Fibroblast of pulmonary artery (primary cell): ENCODE results near the gene SP140L.

Experiments
- DNase-seq: peaks from one replicate; pipeline ENCODE4 v3.0.0-alpha.2; 2010; ENCODE audit warnings: low read depth
- H3K4me3 ChIP-seq: replicated peaks from 2 replicates; pipeline ENCODE4 v1.5.1; 2011; ENCODE audit warnings: low read depth, mild to moderate bottlenecking, control low read depth, low read length, moderate library complexity
- CTCF ChIP-seq: IDR thresholded peaks from 2 replicates; pipeline ENCODE4 v1.5.1; 2011; ENCODE audit warnings: mild to moderate bottlenecking, control low read depth, low read length, inconsistent platforms; ENCODE audit errors: missing control alignments

SP140L gene

GRCh38 chr2:230348787-230349186 is 21.8 kb downstream of the SP140L start:
- H3K4me3 ChIP-seq: no peak overlapping the region
- no peak for DNase-seq
- no peak for TF ChIP-seq CTCF

DNA sequence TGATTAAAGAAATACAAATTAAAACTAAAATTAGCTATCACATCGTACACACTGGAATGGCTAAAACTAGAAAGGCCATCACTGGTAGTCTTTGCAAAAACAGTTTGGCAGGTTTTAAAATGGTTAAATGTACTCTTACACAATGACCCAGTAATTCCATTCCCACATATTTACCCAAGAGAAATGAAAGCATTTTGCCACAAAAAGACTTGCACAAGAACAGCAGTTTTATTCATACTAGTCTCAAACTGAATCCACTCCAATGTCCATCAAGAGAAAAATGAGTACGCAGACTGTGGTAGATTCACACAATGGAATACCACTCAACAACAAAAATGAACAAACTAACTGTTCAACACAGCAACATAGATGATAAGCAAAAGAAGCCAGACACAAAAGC is 29.1 kb downstream of the SP140L start:
- no peak for TF ChIP-seq CTCF
- no peak overlapping the region for H3K4me3 ChIP-seq
- DNase-seq: peak; percentile 69

- no peak overlapping the region for H3K4me3 ChIP-seq
- DNase-seq: peak; percentile 33
- no peak for TF ChIP-seq CTCF
Observed at GRCh38 chr2:230358305-230358704, 31.3 kb downstream of the SP140L start.

- H3K4me3 ChIP-seq: no peak overlapping the region
- TF ChIP-seq CTCF: no peak
- no peak for DNase-seq
Observed at GRCh38 chr2:230360028-230360427, 33.0 kb downstream of the SP140L start.

- H3K4me3 ChIP-seq: no peak overlapping the region
- TF ChIP-seq CTCF: no peak
- no peak for DNase-seq
Observed at GRCh38 chr2:230362030-230362691, 35.2 kb downstream of the SP140L start.

DNA sequence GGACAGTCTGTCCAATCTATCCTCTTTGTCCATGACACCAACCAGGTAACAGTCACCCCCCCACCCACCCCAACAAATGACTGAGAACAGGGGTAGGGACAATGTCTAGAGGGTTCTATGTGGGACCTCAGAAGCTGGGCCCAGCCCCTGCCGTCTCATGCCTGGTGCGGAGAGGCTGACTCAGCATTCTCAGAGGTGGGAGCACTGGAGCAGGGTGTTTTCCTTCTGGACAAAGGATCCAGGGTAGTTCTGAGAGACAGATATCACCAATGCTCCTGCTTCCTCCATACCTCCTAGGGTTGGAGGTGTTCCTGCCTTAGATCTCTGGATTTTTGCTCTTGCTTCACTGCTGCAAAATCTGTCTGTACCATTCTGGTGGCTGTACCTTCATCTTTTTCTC is 55.1 kb downstream of the SP140L start:
- no peak for TF ChIP-seq CTCF
- no peak for DNase-seq
- no peak overlapping the region for H3K4me3 ChIP-seq

DNA sequence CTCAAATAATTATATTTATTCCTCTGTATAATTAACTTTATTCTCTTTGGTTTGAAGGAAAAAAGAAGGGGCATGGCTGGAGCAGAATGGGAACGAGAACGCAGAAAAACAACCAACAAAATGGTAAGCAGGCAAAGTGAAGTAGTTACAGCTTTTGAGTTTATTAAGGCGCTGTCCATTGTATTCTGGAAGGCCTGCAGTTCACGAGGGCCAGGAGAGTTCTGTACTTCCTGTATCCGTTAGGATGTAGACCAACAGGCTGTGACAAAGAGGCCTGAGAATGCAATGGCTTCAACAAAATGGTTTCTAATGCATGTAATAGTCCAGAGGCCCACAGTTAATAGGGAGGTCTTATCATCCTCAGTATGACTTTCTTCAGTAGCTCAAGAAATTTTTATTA is 56.5 kb downstream of the SP140L start:
- no peak for DNase-seq
- TF ChIP-seq CTCF: no peak
- H3K4me3 ChIP-seq: no peak overlapping the region
